Fibroblast of villous mesenchyme (primary cell): ENCODE data around the gene FAM193B. TPM values are rescaled to one million over a fixed set of nuclear protein-coding genes. Genes with fewer than 3 reads are reported as not detected.
"Not testable (repeated sequence)": the region's sequence is repeated elsewhere in the genome, so short reads cannot be mapped to it uniquely, and the experiment has no call there.

ENCODE experiments used
- DNase-seq: peaks from one replicate; pipeline ENCODE4 v3.0.0-alpha.2; 2010; ENCODE audit warnings: low read depth
- H3K4me3 ChIP-seq: 2 replicates; pipeline ENCODE4 v1.5.1; 2011; ENCODE audit warnings: low read depth, mild to moderate bottlenecking, low read length
- total RNA-seq: library from RNA; depleted of rRNA; stranded (reverse); fragments of >200 nt; gene quantifications from 2 replicates; pipeline ENCODE4 v1.2.3, GENCODE V29; 2012
- TF ChIP-seq, protein P1 (sequence below): IDR thresholded peaks from 2 replicates; pipeline ENCODE4 v1.5.1; 2012; ENCODE audit warnings: low read depth, mild to moderate bottlenecking, low read length; ENCODE audit not compliant: insufficient read depth

FAM193B gene
- total RNA-seq, 1 donor = 26.3 TPM

GRCh38 chr5:177588413-177588909, 34.1 kb upstream of the FAM193B start:
- no peak for DNase-seq
- TF ChIP-seq, protein P1, sequence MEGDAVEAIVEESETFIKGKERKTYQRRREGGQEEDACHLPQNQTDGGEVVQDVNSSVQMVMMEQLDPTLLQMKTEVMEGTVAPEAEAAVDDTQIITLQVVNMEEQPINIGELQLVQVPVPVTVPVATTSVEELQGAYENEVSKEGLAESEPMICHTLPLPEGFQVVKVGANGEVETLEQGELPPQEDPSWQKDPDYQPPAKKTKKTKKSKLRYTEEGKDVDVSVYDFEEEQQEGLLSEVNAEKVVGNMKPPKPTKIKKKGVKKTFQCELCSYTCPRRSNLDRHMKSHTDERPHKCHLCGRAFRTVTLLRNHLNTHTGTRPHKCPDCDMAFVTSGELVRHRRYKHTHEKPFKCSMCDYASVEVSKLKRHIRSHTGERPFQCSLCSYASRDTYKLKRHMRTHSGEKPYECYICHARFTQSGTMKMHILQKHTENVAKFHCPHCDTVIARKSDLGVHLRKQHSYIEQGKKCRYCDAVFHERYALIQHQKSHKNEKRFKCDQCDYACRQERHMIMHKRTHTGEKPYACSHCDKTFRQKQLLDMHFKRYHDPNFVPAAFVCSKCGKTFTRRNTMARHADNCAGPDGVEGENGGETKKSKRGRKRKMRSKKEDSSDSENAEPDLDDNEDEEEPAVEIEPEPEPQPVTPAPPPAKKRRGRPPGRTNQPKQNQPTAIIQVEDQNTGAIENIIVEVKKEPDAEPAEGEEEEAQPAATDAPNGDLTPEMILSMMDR = no peak
- H3K4me3 ChIP-seq = no peak overlapping the region

- DNase-seq = no peak
- H3K4me3 ChIP-seq = no peak overlapping the region
- TF ChIP-seq, protein P1 = no peak
Measured at GRCh38 chr5:177578316-177578715, 24.0 kb upstream of the FAM193B start.

GRCh38 chr5:177576169-177576568, 21.8 kb upstream of the FAM193B start:
- no peak overlapping the region for H3K4me3 ChIP-seq
- TF ChIP-seq, protein P1 = no peak
- DNase-seq = no peak

DNA sequence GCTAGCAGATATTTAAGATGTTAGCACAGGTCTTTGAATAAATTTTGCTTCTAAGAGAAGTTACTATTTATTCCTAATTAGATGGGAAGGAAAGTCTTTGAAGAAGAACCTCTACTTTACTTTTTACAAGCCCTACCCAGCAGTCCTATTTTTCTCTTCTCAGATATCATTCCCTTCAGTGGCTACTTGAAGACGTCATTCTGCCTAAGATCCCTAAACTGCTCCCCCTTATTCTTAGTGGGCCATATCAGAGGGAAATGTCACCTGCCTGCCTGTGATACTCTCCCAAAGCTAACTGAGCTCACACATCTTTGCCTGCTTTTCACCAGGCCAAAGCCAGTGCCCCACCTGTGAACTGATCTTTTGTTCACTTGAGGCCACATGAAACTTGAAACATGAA, 21.1 kb upstream of the FAM193B start:
- no peak overlapping the region for H3K4me3 ChIP-seq
- DNase-seq = no peak
- TF ChIP-seq, protein P1 = no peak

DNA sequence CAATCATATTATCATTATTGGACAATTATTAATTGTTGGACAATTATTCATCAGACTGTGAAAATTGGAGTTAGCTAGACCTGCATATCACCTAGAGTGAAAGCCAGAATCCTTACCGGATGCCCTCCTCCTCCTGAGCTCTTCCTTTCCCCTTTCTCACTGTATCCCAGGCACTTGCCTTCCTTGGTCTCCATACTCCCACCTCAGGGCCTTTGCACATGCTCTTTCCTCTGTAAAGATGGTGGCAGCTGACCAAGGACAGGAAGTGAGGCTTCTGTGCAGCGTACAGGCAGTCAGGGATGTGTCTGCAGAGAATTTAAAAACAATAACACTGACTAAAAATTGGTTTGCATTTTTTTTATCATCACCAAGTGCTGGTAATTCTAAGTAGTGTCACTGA, 15.5 kb upstream of the FAM193B start:
- TF ChIP-seq, protein P1 = no peak
- H3K4me3 ChIP-seq = no peak overlapping the region
- no peak for DNase-seq

DNA sequence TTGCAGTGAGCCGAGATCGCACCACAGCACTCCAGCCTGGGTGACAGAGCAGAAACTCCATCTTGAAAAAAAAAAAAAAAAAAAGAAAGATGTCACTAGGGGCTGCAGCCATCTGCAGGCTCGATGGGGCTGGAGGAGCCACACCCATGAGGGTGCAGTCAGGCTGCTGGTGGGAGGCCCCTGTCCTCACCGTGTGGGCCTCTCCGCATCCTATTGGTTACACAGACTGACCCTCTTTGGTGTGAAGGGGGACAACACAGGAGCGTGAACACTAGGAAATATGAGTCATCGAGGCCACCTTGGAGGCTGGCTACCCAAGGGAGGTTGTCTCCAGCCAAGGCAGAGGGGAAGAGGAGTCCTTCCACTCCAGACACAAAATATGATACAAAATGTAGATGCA, 14.0 kb upstream of the FAM193B start:
- no peak overlapping the region for H3K4me3 ChIP-seq
- TF ChIP-seq, protein P1 = no peak
- no peak for DNase-seq

- no peak overlapping the region for H3K4me3 ChIP-seq
- no peak for DNase-seq
- TF ChIP-seq, protein P1 = no peak
Measured at GRCh38 chr5:177565046-177565445, 10.7 kb upstream of the FAM193B start.

- not testable (repeated sequence) for DNase-seq, H3K4me3 ChIP-seq
Measured at GRCh38 chr5:177559446-177559941, 5.1 kb upstream of the FAM193B start.
